ENCODE measurements around the gene YAE1. TPM values are rescaled to one million over a fixed set of nuclear protein-coding genes. Genes with fewer than 3 reads are reported as not detected.

YAE1 gene, protein sequence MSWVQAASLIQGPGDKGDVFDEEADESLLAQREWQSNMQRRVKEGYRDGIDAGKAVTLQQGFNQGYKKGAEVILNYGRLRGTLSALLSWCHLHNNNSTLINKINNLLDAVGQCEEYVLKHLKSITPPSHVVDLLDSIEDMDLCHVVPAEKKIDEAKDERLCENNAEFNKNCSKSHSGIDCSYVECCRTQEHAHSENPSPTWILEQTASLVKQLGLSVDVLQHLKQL
- 40.1 TPM for polyA plus RNA-seq (2013, experiment 1 of 2)
- 41.5 TPM for polyA plus RNA-seq (2013, experiment 2 of 2)

DNA sequence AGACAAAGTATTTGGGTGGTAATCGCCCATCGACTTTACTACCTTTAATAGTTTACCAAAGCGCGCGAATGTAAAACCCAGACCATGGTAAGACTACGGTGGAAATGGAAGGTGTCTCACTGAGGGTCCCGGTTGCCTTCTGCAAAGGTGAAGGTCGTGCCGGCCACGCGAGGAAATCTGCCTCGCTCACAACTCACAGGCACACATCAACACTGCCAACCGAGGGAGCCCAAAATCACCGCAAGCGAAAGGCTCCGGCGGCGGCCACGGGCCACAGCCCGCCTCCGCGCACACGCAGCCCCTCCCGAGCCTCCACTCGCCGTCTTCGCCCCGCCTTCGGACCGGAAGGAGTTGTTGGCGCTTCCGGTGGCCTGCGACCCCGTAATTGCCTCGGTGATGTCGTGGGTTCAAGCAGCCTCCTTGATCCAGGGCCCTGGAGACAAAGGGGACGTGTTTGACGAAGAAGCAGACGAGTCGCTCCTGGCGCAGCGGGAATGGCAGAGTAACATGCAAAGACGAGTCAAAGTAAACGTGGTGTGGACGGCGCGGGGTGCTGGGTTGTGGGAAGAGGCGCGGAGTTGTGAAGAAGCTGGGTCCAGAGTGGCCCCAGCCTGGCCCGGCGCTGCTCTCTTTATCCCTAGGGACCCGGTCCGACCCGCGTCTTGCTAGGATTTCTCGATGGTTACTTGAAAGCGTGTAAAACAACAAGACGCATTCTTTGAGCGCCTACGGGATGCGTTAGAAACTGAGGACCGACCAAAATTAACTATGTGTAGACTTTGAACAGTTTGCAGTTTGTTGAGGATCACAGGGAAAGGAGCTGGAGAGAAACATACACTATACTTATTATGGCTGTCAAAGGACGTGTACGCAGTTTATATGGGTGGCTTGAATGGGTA, at the start of gene YAE1:
Gene YAE1 (plus strand): TSS at position 382 of the 899 bp plus-strand sequence. CDS start 15 bp downstream, at position 397.
- peak within 1 kb of the TSS; percentile 96 for H3K9ac ChIP-seq (ENCODE audit: low read depth, low read length)
- H3K4me3 ChIP-seq (ENCODE audit: low read length): peak within 1 kb of the TSS; percentile 88
- peaks cover 11% of the 10 kb centered on the region for H3K4me1 ChIP-seq (ENCODE audit: insufficient read depth, low read length)
- peaks cover 23% of the 10 kb centered on the region for H3K36me3 ChIP-seq (ENCODE audit: insufficient read depth, low read length)
- H3K27me3 ChIP-seq (ENCODE audit: insufficient read depth, low read length): no peaks in the 10 kb centered on the region
- peak within 1 kb of the TSS; percentile 74 for H3K27ac ChIP-seq (ENCODE audit: low read depth, low read length)
- WGBS: under 1% methylated on average over 64 of the region's 64 CpGs
- no peaks in the 10 kb centered on the region for H3K9me3 ChIP-seq (ENCODE audit: insufficient read depth, low read depth, low read length)

DNA sequence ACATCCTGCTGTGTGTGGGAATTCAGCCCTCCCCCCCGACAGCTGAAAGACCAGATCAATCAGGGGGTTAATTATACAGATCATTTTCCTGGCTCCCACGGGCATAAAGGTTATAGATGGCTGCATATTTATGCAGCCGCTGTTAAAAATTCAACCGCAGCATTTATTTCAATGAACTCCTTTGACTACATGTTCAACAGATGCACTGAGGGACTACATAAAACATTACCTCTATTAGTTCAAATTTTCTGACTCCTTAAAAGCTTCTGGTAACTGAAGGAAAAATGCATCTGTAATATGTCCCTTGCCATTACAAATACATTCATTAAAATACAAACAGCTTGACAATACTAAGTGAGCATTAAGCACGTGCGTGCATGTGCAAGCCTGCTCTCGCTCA, 49.7 kb upstream of the YAE1 start:
- 92% methylated on average over 7 of the region's 7 CpGs for WGBS
- H3K27me3 ChIP-seq (ENCODE audit: insufficient read depth, low read length): no peaks in the 10 kb centered on the region
- H3K36me3 ChIP-seq (ENCODE audit: insufficient read depth, low read length): no peaks in the 10 kb centered on the region
- H3K4me1 ChIP-seq (ENCODE audit: insufficient read depth, low read length): peaks cover 5% of the 10 kb centered on the region
- H3K27ac ChIP-seq (ENCODE audit: low read depth, low read length): no peak overlapping the region
- no peaks in the 10 kb centered on the region for H3K9me3 ChIP-seq (ENCODE audit: insufficient read depth, low read depth, low read length)
- no peak overlapping the region for H3K9ac ChIP-seq (ENCODE audit: low read depth, low read length)
- no peak overlapping the region for H3K4me3 ChIP-seq (ENCODE audit: low read length)

- H3K27ac ChIP-seq (ENCODE audit: low read depth, low read length): no peak overlapping the region
- no peak overlapping the region for H3K4me3 ChIP-seq (ENCODE audit: low read length)
- H3K4me1 ChIP-seq (ENCODE audit: insufficient read depth, low read length): peaks cover 5% of the 10 kb centered on the region; the same call in 1 of the 2 replicates
- H3K27me3 ChIP-seq (ENCODE audit: insufficient read depth, low read length): no peaks in the 10 kb centered on the region
- 87% methylated on average over 3 of the region's 3 CpGs for WGBS
- H3K9ac ChIP-seq (ENCODE audit: low read depth, low read length): no peak overlapping the region
- no peaks in the 10 kb centered on the region for H3K36me3 ChIP-seq (ENCODE audit: insufficient read depth, low read length)
- no peaks in the 10 kb centered on the region for H3K9me3 ChIP-seq (ENCODE audit: insufficient read depth, low read depth, low read length)
These were observed 49.0 kb upstream of the YAE1 start for GRCh38 chr7:39517240-39517639.

- Histone ChIP-seq H3K27me3 (ENCODE audit: insufficient read depth, low read length) (no peaks in the 10 kb centered on the region), H3K27ac (ENCODE audit: low read depth, low read length) (no peak overlapping the region), H3K4me1 (ENCODE audit: insufficient read depth, low read length) (no peaks in the 10 kb centered on the region; the same call in 1 of the 2 replicates), H3K4me3 (ENCODE audit: low read length) (no peak overlapping the region), H3K9ac (ENCODE audit: low read depth, low read length) (no peak overlapping the region), H3K9me3 (ENCODE audit: insufficient read depth, low read depth, low read length) (no peaks in the 10 kb centered on the region), H3K36me3 (ENCODE audit: insufficient read depth, low read length) (no peaks in the 10 kb centered on the region)
- WGBS: no CpG with 5 or more reads among the region's 1 CpG
These were observed 40.3 kb upstream of the YAE1 start for GRCh38 chr7:39525926-39526325.

- no peaks in the 10 kb centered on the region for H3K9me3 ChIP-seq (ENCODE audit: insufficient read depth, low read depth, low read length)
- H3K9ac ChIP-seq (ENCODE audit: low read depth, low read length): no peak overlapping the region
- no peaks in the 10 kb centered on the region for H3K36me3 ChIP-seq (ENCODE audit: insufficient read depth, low read length)
- no peaks in the 10 kb centered on the region for H3K27me3 ChIP-seq (ENCODE audit: insufficient read depth, low read length)
- H3K4me1 ChIP-seq (ENCODE audit: insufficient read depth, low read length): no peaks in the 10 kb centered on the region; the same call in 1 of the 2 replicates
- H3K27ac ChIP-seq (ENCODE audit: low read depth, low read length): no peak overlapping the region
- H3K4me3 ChIP-seq (ENCODE audit: low read length): no peak overlapping the region
These were observed 39.5 kb upstream of the YAE1 start for GRCh38 chr7:39526666-39527065.

- no peaks in the 10 kb centered on the region for H3K9me3 ChIP-seq (ENCODE audit: insufficient read depth, low read depth, low read length)
- H3K9ac ChIP-seq (ENCODE audit: low read depth, low read length): no peak overlapping the region
- no peaks in the 10 kb centered on the region for H3K27me3 ChIP-seq (ENCODE audit: insufficient read depth, low read length)
- 92% methylated on average over 2 of the region's 2 CpGs for WGBS
- no peaks in the 10 kb centered on the region; the same call in 1 of the 2 replicates for H3K4me1 ChIP-seq (ENCODE audit: insufficient read depth, low read length)
- no peak overlapping the region for H3K4me3 ChIP-seq (ENCODE audit: low read length)
- no peak overlapping the region for H3K27ac ChIP-seq (ENCODE audit: low read depth, low read length)
- no peaks in the 10 kb centered on the region for H3K36me3 ChIP-seq (ENCODE audit: insufficient read depth, low read length)
These were observed 38.9 kb upstream of the YAE1 start for GRCh38 chr7:39527296-39527695.

DNA sequence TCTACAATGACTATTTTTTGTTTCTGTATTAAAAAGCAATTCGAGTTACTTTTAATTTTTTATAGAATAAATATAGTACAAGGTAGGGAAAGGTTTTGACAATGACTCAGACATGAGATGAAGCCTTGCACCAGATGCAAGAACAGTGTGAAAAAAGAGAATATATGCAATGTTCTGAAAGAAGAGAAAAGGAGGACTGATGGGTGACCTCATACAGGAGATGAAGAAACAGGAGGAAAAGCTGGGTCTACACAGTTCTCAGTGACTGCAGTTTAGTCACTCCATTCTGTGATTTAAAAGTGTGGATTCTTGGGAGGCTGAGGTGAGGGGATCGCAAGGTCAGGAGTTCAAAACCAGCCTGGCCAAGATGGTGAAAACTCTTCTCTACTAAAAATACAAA, 38.3 kb upstream of the YAE1 start:
- H3K9ac ChIP-seq (ENCODE audit: low read depth, low read length): no peak overlapping the region
- H3K4me3 ChIP-seq (ENCODE audit: low read length): no peak overlapping the region
- no peaks in the 10 kb centered on the region for H3K36me3 ChIP-seq (ENCODE audit: insufficient read depth, low read length)
- no peaks in the 10 kb centered on the region; the same call in 1 of the 2 replicates for H3K4me1 ChIP-seq (ENCODE audit: insufficient read depth, low read length)
- H3K27ac ChIP-seq (ENCODE audit: low read depth, low read length): no peak overlapping the region
- H3K9me3 ChIP-seq (ENCODE audit: insufficient read depth, low read depth, low read length): no peaks in the 10 kb centered on the region
- H3K27me3 ChIP-seq (ENCODE audit: insufficient read depth, low read length): no peaks in the 10 kb centered on the region
- 100% methylated on average over 1 of the region's 2 CpGs for WGBS

DNA sequence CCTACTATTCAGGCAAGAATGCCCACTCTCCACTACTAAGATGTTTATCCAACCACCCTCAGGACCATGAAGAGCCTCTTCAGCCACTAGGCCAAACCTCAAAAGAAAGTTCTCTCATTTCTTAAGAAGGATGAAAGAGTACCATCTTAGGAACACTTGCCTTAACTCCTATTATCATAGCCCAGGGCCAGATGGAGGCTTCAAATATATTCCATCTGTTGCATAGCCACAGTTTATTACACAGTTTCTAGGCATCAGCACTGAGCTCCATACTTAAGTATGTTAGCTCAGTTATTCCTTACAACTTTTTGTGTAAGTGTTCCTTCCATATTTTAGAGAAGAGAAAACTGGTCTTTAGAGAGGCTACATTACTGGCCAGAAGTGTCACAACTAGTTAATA, 37.4 kb upstream of the YAE1 start:
- no peak overlapping the region for H3K27ac ChIP-seq (ENCODE audit: low read depth, low read length)
- H3K9me3 ChIP-seq (ENCODE audit: insufficient read depth, low read depth, low read length): no peaks in the 10 kb centered on the region
- no peaks in the 10 kb centered on the region; the same call in 1 of the 2 replicates for H3K4me1 ChIP-seq (ENCODE audit: insufficient read depth, low read length)
- no peaks in the 10 kb centered on the region for H3K27me3 ChIP-seq (ENCODE audit: insufficient read depth, low read length)
- H3K36me3 ChIP-seq (ENCODE audit: insufficient read depth, low read length): no peaks in the 10 kb centered on the region
- H3K4me3 ChIP-seq (ENCODE audit: low read length): no peak overlapping the region
- H3K9ac ChIP-seq (ENCODE audit: low read depth, low read length): no peak overlapping the region

DNA sequence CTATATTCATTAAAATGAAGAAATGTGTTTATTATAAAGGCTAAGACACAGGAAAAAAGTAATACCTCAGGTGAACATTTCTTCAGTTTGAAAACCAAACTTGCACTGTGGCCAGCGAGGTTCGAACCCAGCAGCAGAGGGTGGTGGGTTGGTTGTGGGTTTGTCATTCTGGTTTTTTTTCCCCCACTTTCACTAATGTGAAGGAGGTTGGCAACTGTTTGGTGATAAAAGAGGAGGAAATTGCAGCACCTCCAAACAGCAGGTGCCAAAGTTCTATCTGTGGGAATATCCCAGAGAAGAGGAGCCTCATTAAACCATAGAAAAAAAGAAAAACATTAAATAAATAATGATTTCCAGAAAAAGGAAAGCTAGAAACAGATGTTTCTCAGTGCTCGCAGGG, 36.6 kb upstream of the YAE1 start:
- no peak overlapping the region for H3K27ac ChIP-seq (ENCODE audit: low read depth, low read length)
- H3K36me3 ChIP-seq (ENCODE audit: insufficient read depth, low read length): no peaks in the 10 kb centered on the region
- no peaks in the 10 kb centered on the region for H3K27me3 ChIP-seq (ENCODE audit: insufficient read depth, low read length)
- H3K9me3 ChIP-seq (ENCODE audit: insufficient read depth, low read depth, low read length): no peaks in the 10 kb centered on the region
- H3K4me1 ChIP-seq (ENCODE audit: insufficient read depth, low read length): no peaks in the 10 kb centered on the region; the same call in 1 of the 2 replicates
- H3K4me3 ChIP-seq (ENCODE audit: low read length): no peak overlapping the region
- no peak overlapping the region for H3K9ac ChIP-seq (ENCODE audit: low read depth, low read length)
- 89% methylated on average over 3 of the region's 3 CpGs for WGBS

- H3K36me3 ChIP-seq (ENCODE audit: insufficient read depth, low read length): no peaks in the 10 kb centered on the region
- no peak overlapping the region for H3K9ac ChIP-seq (ENCODE audit: low read depth, low read length)
- no peak overlapping the region for H3K4me3 ChIP-seq (ENCODE audit: low read length)
- 75% methylated on average over 7 of the region's 7 CpGs for WGBS
- H3K27ac ChIP-seq (ENCODE audit: low read depth, low read length): no peak overlapping the region
- no peaks in the 10 kb centered on the region for H3K27me3 ChIP-seq (ENCODE audit: insufficient read depth, low read length)
- no peaks in the 10 kb centered on the region; the same call in 1 of the 2 replicates for H3K4me1 ChIP-seq (ENCODE audit: insufficient read depth, low read length)
- no peaks in the 10 kb centered on the region for H3K9me3 ChIP-seq (ENCODE audit: insufficient read depth, low read depth, low read length)
These were observed 35.2 kb upstream of the YAE1 start for GRCh38 chr7:39530971-39531370.

- Histone ChIP-seq H3K27me3 (ENCODE audit: insufficient read depth, low read length) (no peaks in the 10 kb centered on the region), H3K9ac (ENCODE audit: low read depth, low read length) (no peak overlapping the region), H3K27ac (ENCODE audit: low read depth, low read length) (no peak overlapping the region), H3K9me3 (ENCODE audit: insufficient read depth, low read depth, low read length) (no peaks in the 10 kb centered on the region), H3K36me3 (ENCODE audit: insufficient read depth, low read length) (no peaks in the 10 kb centered on the region), H3K4me1 (ENCODE audit: insufficient read depth, low read length) (no peaks in the 10 kb centered on the region; the same call in 1 of the 2 replicates), H3K4me3 (ENCODE audit: low read length) (no peak overlapping the region)
- 85% methylated on average over 4 of the region's 5 CpGs for whole genome bisulfite sequencing
These were observed 34.4 kb upstream of the YAE1 start for GRCh38 chr7:39531818-39532217.
